Trophoblast cell (in vitro differentiated cells and primary cell): ENCODE measurements around the gene MUC12.
A peak's percentile ranks its signal among the peaks of the same experiment; 100 is the strongest.

Source experiments
- DNase-seq, 2 donors: peaks; one replicate each; pipeline ENCODE4 v3.0.0-alpha.2; 2016
- H2AFZ ChIP-seq: 2 replicates; pipeline ENCODE4 v1.6.1; 2013; ENCODE audit warnings: low read length, moderate library complexity, mild to moderate bottlenecking; ENCODE audit not compliant: insufficient read depth, poor library complexity
- H2AK5ac ChIP-seq: 2 replicates; pipeline ENCODE4 v1.6.1; 2013; ENCODE audit warnings: mild to moderate bottlenecking, low read length
- H2BK120ac ChIP-seq: 2 replicates; pipeline ENCODE4 v1.6.1; 2013; ENCODE audit warnings: low read length, mild to moderate bottlenecking, moderate library complexity; ENCODE audit not compliant: insufficient read depth, poor library complexity
- H2BK12ac ChIP-seq: 2 replicates; pipeline ENCODE4 v1.6.1; 2013; ENCODE audit warnings: mild to moderate bottlenecking, low read length, moderate library complexity
- H2BK5ac ChIP-seq: 2 replicates; pipeline ENCODE4 v1.6.1; 2013; ENCODE audit warnings: low read length, low read depth, moderate library complexity, mild to moderate bottlenecking; ENCODE audit not compliant: poor library complexity
- H3K14ac ChIP-seq: 2 replicates; pipeline ENCODE4 v1.6.1; 2013; ENCODE audit warnings: mild to moderate bottlenecking, low read length
- H3K18ac ChIP-seq: 2 replicates; pipeline ENCODE4 v1.6.1; 2013; ENCODE audit warnings: mild to moderate bottlenecking, low read length
- H3K23ac ChIP-seq: 2 replicates; pipeline ENCODE4 v1.6.1; 2013; ENCODE audit warnings: low read length
- H3K27ac ChIP-seq: 2 replicates; pipeline ENCODE4 v1.5.1; 2013; ENCODE audit warnings: low read depth, mild to moderate bottlenecking, inconsistent platforms, low read length, moderate library complexity
- H3K27me3 ChIP-seq: 2 replicates; pipeline ENCODE4 v1.6.1; 2013; ENCODE audit warnings: inconsistent platforms, mild to moderate bottlenecking, low read length, moderate library complexity; ENCODE audit not compliant: insufficient read depth
- H3K36me3 ChIP-seq, 2 experiments: 1 replicate in 1 of 2; 2 replicates in 1 of 2; pipeline ENCODE4 v1.6.1; 2013; ENCODE audit warnings: low read length in 2 of 2, mild to moderate bottlenecking in 2 of 2, moderate library complexity in 1 of 2; ENCODE audit not compliant: insufficient read depth in 2 of 2, control insufficient read depth in 1 of 2
- H3K4ac ChIP-seq: 2 replicates; pipeline ENCODE4 v1.6.1; 2013; ENCODE audit warnings: low read depth, mild to moderate bottlenecking, low read length, moderate library complexity
- H3K4me1 ChIP-seq, 2 experiments: 1 replicate in 1 of 2; 2 replicates in 1 of 2; pipeline ENCODE4 v1.6.1; 2013; ENCODE audit warnings: low read length in 2 of 2, mild to moderate bottlenecking in 2 of 2, moderate library complexity in 1 of 2; ENCODE audit not compliant: insufficient read depth in 2 of 2, control insufficient read depth in 1 of 2
- H3K4me2 ChIP-seq: 2 replicates; pipeline ENCODE4 v1.6.1; 2013; ENCODE audit warnings: inconsistent platforms, mild to moderate bottlenecking, low read length, moderate library complexity
- H3K4me3 ChIP-seq: 2 replicates; pipeline ENCODE4 v1.5.1; 2013; ENCODE audit warnings: mild to moderate bottlenecking, low read depth, low read length, inconsistent platforms
- H3K79me1 ChIP-seq: one replicate; pipeline ENCODE4 v1.6.1; 2013; ENCODE audit warnings: low read length
- H3K79me2 ChIP-seq: 2 replicates; pipeline ENCODE4 v1.6.1; 2013; ENCODE audit warnings: low read length, mild to moderate bottlenecking; ENCODE audit not compliant: control insufficient read depth, insufficient read depth, poor library complexity
- H3K9ac ChIP-seq: 2 replicates; pipeline ENCODE4 v1.6.1; 2013; ENCODE audit warnings: mild to moderate bottlenecking, low read length
- H3K9me3 ChIP-seq: 2 replicates; pipeline ENCODE4 v1.6.1; 2013; ENCODE audit warnings: low read depth, mild to moderate bottlenecking, control low read depth, inconsistent platforms, low read length; ENCODE audit not compliant: insufficient read depth
- H4K12ac ChIP-seq: 2 replicates; pipeline ENCODE4 v1.6.1; 2013; ENCODE audit warnings: low read depth, mild to moderate bottlenecking, low read length, moderate library complexity
- H4K8ac ChIP-seq: 2 replicates; pipeline ENCODE4 v1.6.1; 2013; ENCODE audit warnings: low read depth, mild to moderate bottlenecking, low read length, moderate library complexity
- H4K91ac ChIP-seq: one replicate; pipeline ENCODE4 v1.6.1; 2013; ENCODE audit warnings: low read depth, mild to moderate bottlenecking, low read length, moderate library complexity
- whole genome bisulfite sequencing: extraction: QIAGEN DNeasy Blood & Tissue Kit; methylation state at CpG from one replicate; pipeline ENCODE4 v1.1.7; 2013; ENCODE audit warnings: missing lambda C conversion rate; ENCODE audit not compliant: insufficient read length, insufficient coverage; ENCODE audit errors: extremely low coverage; 5-methylcytosine and 5-hydroxymethylcytosine counted together

MUC12 gene

GRCh38 chr7:100946111-100946510, 23.3 kb upstream of the MUC12 start:
- H3K4ac ChIP-seq: no peak overlapping the region
- no peak overlapping the region for H3K27ac ChIP-seq
- WGBS: no CpG with 5 or more reads among the region's 4 CpGs
- no peaks in the 10 kb centered on the region for H3K79me2 ChIP-seq
- no peak overlapping the region for H4K91ac ChIP-seq
- H2AFZ ChIP-seq: no peak overlapping the region
- H3K27me3 ChIP-seq: no peaks in the 10 kb centered on the region
- H2BK5ac ChIP-seq: no peak overlapping the region
- H3K4me1 ChIP-seq: peaks cover 0 to 2% of the 10 kb centered on the region in 2 experiments
- H4K12ac ChIP-seq: no peak overlapping the region
- no peak overlapping the region for H2AK5ac ChIP-seq
- no peak overlapping the region for H3K14ac ChIP-seq
- no peak overlapping the region for H3K4me3 ChIP-seq
- H3K18ac ChIP-seq: no peak overlapping the region
- H3K4me2 ChIP-seq: no peak overlapping the region
- no peak overlapping the region for H3K9ac ChIP-seq
- no peaks in the 10 kb centered on the region for H3K79me1 ChIP-seq
- H2BK120ac ChIP-seq: no peak overlapping the region
- no peak overlapping the region for H4K8ac ChIP-seq
- H3K23ac ChIP-seq: no peak overlapping the region
- no peak for DNase-seq
- H2BK12ac ChIP-seq: no peak overlapping the region
- H3K36me3 ChIP-seq: no peaks in the 10 kb centered on the region
- H3K9me3 ChIP-seq: no peaks in the 10 kb centered on the region

GRCh38 chr7:100946766-100947365, 22.5 kb upstream of the MUC12 start:
- H3K4me2 ChIP-seq: no peak overlapping the region
- H3K9me3 ChIP-seq: no peaks in the 10 kb centered on the region
- H3K4me1 ChIP-seq: peaks cover 0 to 2% of the 10 kb centered on the region in 2 experiments
- no peaks in the 10 kb centered on the region for H3K36me3 ChIP-seq
- H3K4ac ChIP-seq: no peak overlapping the region
- H3K27ac ChIP-seq: no peak overlapping the region
- no peak overlapping the region for H4K91ac ChIP-seq
- H3K23ac ChIP-seq: no peak overlapping the region
- no peak overlapping the region for H2BK120ac ChIP-seq
- no CpG with 5 or more reads among the region's 11 CpGs for WGBS
- no peak overlapping the region for H3K18ac ChIP-seq
- no peaks in the 10 kb centered on the region for H3K79me2 ChIP-seq
- no peak for DNase-seq
- no peak overlapping the region for H2AFZ ChIP-seq
- H3K79me1 ChIP-seq: no peaks in the 10 kb centered on the region
- no peak overlapping the region for H2AK5ac ChIP-seq
- peak overlapping the region; percentile 11 for H3K9ac ChIP-seq
- no peak overlapping the region for H4K8ac ChIP-seq
- H3K14ac ChIP-seq: no peak overlapping the region
- no peaks in the 10 kb centered on the region for H3K27me3 ChIP-seq
- no peak overlapping the region for H2BK12ac ChIP-seq
- no peak overlapping the region for H2BK5ac ChIP-seq
- H4K12ac ChIP-seq: no peak overlapping the region
- H3K4me3 ChIP-seq: no peak overlapping the region

- no peak overlapping the region for H3K4me2 ChIP-seq
- no peaks in the 10 kb centered on the region for H3K27me3 ChIP-seq
- peaks cover 0 to 2% of the 10 kb centered on the region in 2 experiments for H3K4me1 ChIP-seq
- no peak overlapping the region for H3K4ac ChIP-seq
- no peak overlapping the region for H3K14ac ChIP-seq
- no peak overlapping the region for H3K9ac ChIP-seq
- no peak overlapping the region for H4K8ac ChIP-seq
- no peaks in the 10 kb centered on the region for H3K36me3 ChIP-seq
- H2BK120ac ChIP-seq: no peak overlapping the region
- H2AK5ac ChIP-seq: no peak overlapping the region
- DNase-seq: no peak
- no peak overlapping the region for H2BK5ac ChIP-seq
- no peaks in the 10 kb centered on the region for H3K79me2 ChIP-seq
- H2BK12ac ChIP-seq: no peak overlapping the region
- no peak overlapping the region for H2AFZ ChIP-seq
- no peak overlapping the region for H3K4me3 ChIP-seq
- H3K79me1 ChIP-seq: no peaks in the 10 kb centered on the region
- peaks cover 2% of the 10 kb centered on the region for H3K9me3 ChIP-seq
- no CpG with 5 or more reads among the region's 5 CpGs for WGBS
- H3K23ac ChIP-seq: no peak overlapping the region
- H3K18ac ChIP-seq: no peak overlapping the region
- H3K27ac ChIP-seq: no peak overlapping the region
- no peak overlapping the region for H4K91ac ChIP-seq
- no peak overlapping the region for H4K12ac ChIP-seq
Observed at GRCh38 chr7:100947792-100948191, 21.6 kb upstream of the MUC12 start.

- no peak within 1 kb of the TSS for H3K9ac ChIP-seq
- H3K14ac ChIP-seq: no peak within 1 kb of the TSS
- H3K36me3 ChIP-seq: no peaks in the 10 kb centered on the region
- no peak within 1 kb of the TSS for H3K23ac ChIP-seq
- peaks cover 6% of the 10 kb centered on the region for H3K9me3 ChIP-seq
- no CpG with 5 or more reads among the region's 24 CpGs for WGBS
- H3K27ac ChIP-seq: no peak within 1 kb of the TSS
- H4K12ac ChIP-seq: no peak within 1 kb of the TSS
- peaks cover 0 to 2% of the 10 kb centered on the region in 2 experiments for H3K4me1 ChIP-seq
- no peak within 1 kb of the TSS for H3K4me2 ChIP-seq
- H3K4me3 ChIP-seq: no peak within 1 kb of the TSS
- no peaks in the 10 kb centered on the region for H3K27me3 ChIP-seq
- peak within 1 kb of the TSS; percentile 34 for H4K8ac ChIP-seq
- H3K79me1 ChIP-seq: no peaks in the 10 kb centered on the region
- H3K79me2 ChIP-seq: no peaks in the 10 kb centered on the region
- H4K91ac ChIP-seq: no peak within 1 kb of the TSS
- no peak within 1 kb of the TSS for H2BK120ac ChIP-seq
- H2AK5ac ChIP-seq: no peak within 1 kb of the TSS
- H2BK5ac ChIP-seq: no peak within 1 kb of the TSS
- no peak within 1 kb of the TSS for H2AFZ ChIP-seq
- DNase-seq: no peak
- H2BK12ac ChIP-seq: no peak within 1 kb of the TSS
- no peak within 1 kb of the TSS for H3K4ac ChIP-seq
- H3K18ac ChIP-seq: no peak within 1 kb of the TSS
Observed at GRCh38 chr7:100949227-100949932, 20.0 kb upstream of the MUC12 start, which contains the start of gene MUC3A. Gene MUC3A (plus strand): TSS chr7:100949534. CDS start chr7:100949625, 91 bp downstream.
